HG03139 (cell line): ENCODE measurements around the gene MAB21L3.
A peak's percentile ranks its signal among the peaks of the same experiment; 100 is the strongest.

ENCODE experiments used
- ATAC-seq: cut with Tn5 transposase; IDR thresholded peaks from one replicate; pipeline ENCODE4 v1.9.1; 2021; ENCODE audit not compliant: unreplicated experiment

Gene MAB21L3

GRCh38 chr1:116110567-116111523 lies at the start of gene MAB21L3:
Gene MAB21L3 (plus strand): TSS chr1:116111399. CDS start chr1:116112616, 1,217 bp downstream.
- ATAC-seq, result peak; percentile 67

GRCh38 chr1:116062201-116062600 lies 49.0 kb upstream of the MAB21L3 start:
- no peak for ATAC-seq

- no peak for ATAC-seq
These were observed 46.6 kb upstream of the MAB21L3 start for GRCh38 chr1:116064616-116065015.

GRCh38 chr1:116066868-116067565 lies 44.2 kb upstream of the MAB21L3 start:
- no peak for ATAC-seq

- ATAC-seq, result no peak
These were observed 43.7 kb upstream of the MAB21L3 start for GRCh38 chr1:116067566-116067890.

- ATAC-seq, result no peak
These were observed 35.6 kb upstream of the MAB21L3 start for GRCh38 chr1:116075575-116075974.

GRCh38 chr1:116075990-116076389 lies 35.2 kb upstream of the MAB21L3 start:
- ATAC-seq, result no peak

- no peak for ATAC-seq
These were observed 34.4 kb upstream of the MAB21L3 start for GRCh38 chr1:116076831-116077230.

- ATAC-seq, result no peak
These were observed 32.4 kb upstream of the MAB21L3 start for GRCh38 chr1:116078699-116079223.

- ATAC-seq, result no peak
These were observed 23.6 kb upstream of the MAB21L3 start for GRCh38 chr1:116087628-116088027.

GRCh38 chr1:116089870-116090269 lies 21.3 kb upstream of the MAB21L3 start:
- ATAC-seq, result no peak

- ATAC-seq, result no peak
These were observed 20.1 kb upstream of the MAB21L3 start for GRCh38 chr1:116091083-116091482.

GRCh38 chr1:116092752-116093489 lies 18.3 kb upstream of the MAB21L3 start:
- no peak for ATAC-seq

GRCh38 chr1:116095027-116095426 lies 16.2 kb upstream of the MAB21L3 start:
- no peak for ATAC-seq

GRCh38 chr1:116096013-116096618 lies 15.1 kb upstream of the MAB21L3 start:
- no peak for ATAC-seq

- no peak for ATAC-seq
These were observed 13.6 kb upstream of the MAB21L3 start for GRCh38 chr1:116097626-116098025.

GRCh38 chr1:116099379-116099778 lies 11.8 kb upstream of the MAB21L3 start:
- ATAC-seq, result no peak

GRCh38 chr1:116099919-116100318 lies 11.3 kb upstream of the MAB21L3 start:
- no peak for ATAC-seq

- no peak for ATAC-seq
These were observed 6.5 kb upstream of the MAB21L3 start for GRCh38 chr1:116104667-116105066.

GRCh38 chr1:116105996-116106395 lies 5.2 kb upstream of the MAB21L3 start:
- no peak for ATAC-seq

GRCh38 chr1:116106646-116107045 lies 4.6 kb upstream of the MAB21L3 start:
- no peak for ATAC-seq
